H9 (cell line): ENCODE measurements around the gene TMEM125. TPM values are rescaled to one million over a fixed set of nuclear protein-coding genes. Genes with fewer than 3 reads are reported as not detected.

Source experiments
- DNase-seq: peaks from one replicate; pipeline ENCODE4 v3.0.0-alpha.2; 2017
- H2AFZ ChIP-seq: one replicate; pipeline ENCODE4 v1.6.1; 2013; ENCODE audit warnings: mild to moderate bottlenecking, low read length, control low read depth, moderate library complexity
- H2AK5ac ChIP-seq: 2 replicates; pipeline ENCODE4 v1.6.1; 2013; ENCODE audit warnings: low read length, control low read depth, mixed read lengths; ENCODE audit not compliant: insufficient read length
- H2BK120ac ChIP-seq: one replicate; pipeline ENCODE4 v1.6.1; 2013; ENCODE audit warnings: low read depth, mild to moderate bottlenecking, low read length, control low read depth, inconsistent platforms; ENCODE audit not compliant: poor library complexity, severe bottlenecking
- H2BK12ac ChIP-seq: 2 replicates; pipeline ENCODE4 v1.6.1; 2013; ENCODE audit warnings: low read length, control low read depth, mixed read lengths, low read depth; ENCODE audit not compliant: insufficient read length
- H2BK15ac ChIP-seq: 2 replicates; pipeline ENCODE4 v1.6.1; 2013; ENCODE audit warnings: low read depth, low read length, control low read depth
- H2BK20ac ChIP-seq: one replicate; pipeline ENCODE4 v1.6.1; 2013; ENCODE audit warnings: low read depth, mild to moderate bottlenecking, low read length, control low read depth, inconsistent platforms; ENCODE audit not compliant: poor library complexity, severe bottlenecking
- H2BK5ac ChIP-seq: 2 replicates; pipeline ENCODE4 v1.6.1; 2013; ENCODE audit warnings: low read length, control low read depth, mixed read lengths; ENCODE audit not compliant: insufficient read length
- H3K14ac ChIP-seq: 2 replicates; pipeline ENCODE4 v1.6.1; 2013; ENCODE audit warnings: low read length, control low read depth; ENCODE audit not compliant: insufficient read depth
- H3K18ac ChIP-seq: 2 replicates; pipeline ENCODE4 v1.6.1; 2013; ENCODE audit warnings: low read depth, mild to moderate bottlenecking, mixed read lengths, low read length, control low read depth; ENCODE audit not compliant: insufficient read length
- H3K23ac ChIP-seq: 2 replicates; pipeline ENCODE4 v1.6.1; 2013; ENCODE audit warnings: low read length, control low read depth, mixed read lengths, low read depth; ENCODE audit not compliant: insufficient read length
- H3K23me2 ChIP-seq: 2 replicates; pipeline ENCODE4 v1.6.1; 2013; ENCODE audit warnings: low read depth, mild to moderate bottlenecking, mixed read lengths, low read length, control low read depth; ENCODE audit not compliant: insufficient read length, poor library complexity, severe bottlenecking
- H3K27ac ChIP-seq: 2 replicates; pipeline ENCODE4 v1.5.1; 2013; ENCODE audit warnings: low read length, control low read depth, mixed read lengths, low read depth; ENCODE audit not compliant: insufficient read length
- H3K27me3 ChIP-seq: 2 replicates; pipeline ENCODE4 v1.6.1; 2013; ENCODE audit warnings: low read length, control low read depth, inconsistent platforms; ENCODE audit not compliant: insufficient read depth
- H3K4ac ChIP-seq: 2 replicates; pipeline ENCODE4 v1.6.1; 2013; ENCODE audit warnings: low read depth, mild to moderate bottlenecking, control low read depth, inconsistent platforms, low read length, moderate library complexity
- H3K4me1 ChIP-seq: 2 replicates; pipeline ENCODE4 v1.6.1; 2013; ENCODE audit warnings: low read length, control low read depth, inconsistent platforms; ENCODE audit not compliant: insufficient read depth
- H3K4me2 ChIP-seq: 2 replicates; pipeline ENCODE4 v1.6.1; 2013; ENCODE audit warnings: low read length, control low read depth, mixed read lengths; ENCODE audit not compliant: insufficient read length, insufficient read depth
- H3K56ac ChIP-seq: 2 replicates; pipeline ENCODE4 v1.6.1; 2013; ENCODE audit warnings: low read depth, mild to moderate bottlenecking, mixed read lengths, low read length, control low read depth; ENCODE audit not compliant: insufficient read length
- H3K79me1 ChIP-seq: 2 replicates; pipeline ENCODE4 v1.6.1; 2013; ENCODE audit warnings: low read depth, mild to moderate bottlenecking, moderate library complexity, low read length, control low read depth, inconsistent platforms; ENCODE audit not compliant: insufficient read depth, poor library complexity, severe bottlenecking
- H3K79me2 ChIP-seq: 2 replicates; pipeline ENCODE4 v1.6.1; 2013; ENCODE audit warnings: low read length, control low read depth, inconsistent platforms; ENCODE audit not compliant: insufficient read depth
- H3K9ac ChIP-seq: 2 replicates; pipeline ENCODE4 v1.6.1; 2013; ENCODE audit warnings: low read length, control low read depth, mixed read lengths; ENCODE audit not compliant: insufficient read length; ENCODE audit errors: extremely low read depth
- H3K9me3 ChIP-seq: one replicate; pipeline ENCODE4 v1.6.1; 2013; ENCODE audit warnings: low read depth, low read length, inconsistent platforms; ENCODE audit not compliant: control insufficient read depth
- H3T11ph ChIP-seq: one replicate; pipeline ENCODE4 v1.6.1; 2013; ENCODE audit warnings: mild to moderate bottlenecking, low read length, control low read depth, inconsistent platforms
- H4K20me1 ChIP-seq: one replicate; pipeline ENCODE4 v1.6.1; 2013; ENCODE audit not compliant: control insufficient read depth, insufficient read length, insufficient read depth
- H4K5ac ChIP-seq: 2 replicates; pipeline ENCODE4 v1.6.1; 2013; ENCODE audit warnings: low read depth, mild to moderate bottlenecking, mixed read lengths, low read length, control low read depth; ENCODE audit not compliant: insufficient read length
- H4K8ac ChIP-seq: replicated peaks from 2 replicates; pipeline ENCODE4 v1.6.1; 2013; ENCODE audit warnings: low read length, control low read depth, mixed read lengths, low read depth; ENCODE audit not compliant: insufficient read length
- H4K91ac ChIP-seq: 2 replicates; pipeline ENCODE4 v1.6.1; 2013; ENCODE audit warnings: low read depth, mild to moderate bottlenecking, moderate library complexity, mixed read lengths, low read length, control low read depth; ENCODE audit not compliant: insufficient read length
- H3K27ac Mint-ChIP-seq, 3 experiments: 2 replicates in 2 of 3; 3 replicates in 1 of 3; pipeline ENCODE4 v1.8.0; 2020 to 2021; ENCODE audit warnings: mixed read lengths in 3 of 3, mild to moderate bottlenecking in 1 of 3, moderate library complexity in 1 of 3
- H3K27me3 Mint-ChIP-seq: 2 replicates; pipeline ENCODE4 v1.8.0; 2021; ENCODE audit warnings: low read depth, mild to moderate bottlenecking, moderate library complexity, mixed read lengths
- H3K36me3 Mint-ChIP-seq, 3 experiments: 2 replicates in 2 of 3; 3 replicates in 1 of 3; pipeline ENCODE4 v1.8.0; 2020 to 2021; ENCODE audit warnings: low read depth in 3 of 3, mixed read lengths in 3 of 3; ENCODE audit not compliant: insufficient read depth in 1 of 3
- H3K4me1 Mint-ChIP-seq, 2 experiments: 2 replicates each; pipeline ENCODE4 v1.8.0; 2020; ENCODE audit warnings: mixed read lengths in 2 of 2
- H3K4me3 Mint-ChIP-seq, 2 experiments: 2 replicates in 1 of 2; 3 replicates in 1 of 2; pipeline ENCODE4 v1.8.0; 2020 to 2021; ENCODE audit warnings: mild to moderate bottlenecking in 2 of 2, mixed read lengths in 2 of 2, moderate library complexity in 1 of 2
- H3K9me3 Mint-ChIP-seq, 2 experiments: 2 replicates in 1 of 2; 3 replicates in 1 of 2; pipeline ENCODE4 v1.8.0; 2020; ENCODE audit warnings: mild to moderate bottlenecking in 2 of 2, mixed read lengths in 2 of 2, moderate library complexity in 1 of 2
- WGBS: extraction: QIAGEN DNeasy Blood & Tissue Kit; methylation state at CpG from one replicate; pipeline ENCODE4 v1.1.7; 2013; ENCODE audit warnings: missing lambda C conversion rate, low lambda C conversion rate, mixed read lengths; ENCODE audit not compliant: insufficient read length; ENCODE audit errors: extremely low coverage; 5-methylcytosine and 5-hydroxymethylcytosine counted together
- total RNA-seq: library from RNA; stranded (reverse); gene quantifications from 2 replicates; pipeline ENCODE4 v1.2.1, GENCODE V29; 2021
- TF ChIP-seq, protein P1 (sequence below): fragments of 200-600 bp; sonication (generic); conservative IDR thresholded peaks from 3 replicates; pipeline ENCODE4 v1.8.0; 2021; ENCODE audit warnings: antibody characterized with exemption, mild to moderate bottlenecking

TMEM125 gene
- total RNA-seq, 1 experiment from 2014 or later, result 19.6 TPM

DNA sequence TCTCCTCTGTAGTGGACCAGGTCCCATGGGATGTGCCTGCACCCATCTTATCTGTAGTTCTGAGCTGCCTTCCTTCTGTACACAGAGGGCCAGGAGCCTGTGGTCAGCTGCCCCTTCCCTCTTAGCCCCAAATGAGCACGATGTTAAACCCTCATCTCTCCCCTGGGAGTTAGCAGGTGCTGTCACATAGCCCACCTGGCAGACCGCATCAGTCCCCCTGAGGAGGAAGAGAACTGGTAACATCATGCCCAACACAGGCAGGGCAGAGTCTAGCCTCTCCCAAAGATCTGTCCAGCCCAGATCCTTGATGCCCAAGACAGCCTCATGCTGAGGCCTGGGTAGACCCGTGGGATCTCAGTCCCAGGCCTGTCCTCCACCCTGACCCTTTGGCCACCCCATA, 35.7 kb downstream of the TMEM125 start:
- Histone ChIP-seq H2AFZ (no peak overlapping the region), H2BK15ac (no peak overlapping the region), H3K23ac (no peak overlapping the region), H4K8ac (no peak overlapping the region), H3K9me3 (no peaks in the 10 kb centered on the region), H2BK12ac (no peak overlapping the region), H3K27ac (no peak overlapping the region), H3K18ac (no peak overlapping the region), H3T11ph (no peak overlapping the region), H4K20me1 (no peaks in the 10 kb centered on the region), H2BK120ac (no peak overlapping the region), H3K27me3 (no peaks in the 10 kb centered on the region), H3K56ac (no peak overlapping the region), H2AK5ac (no peak overlapping the region), H3K79me2 (no peaks in the 10 kb centered on the region), H3K9ac (no peak overlapping the region), H2BK20ac (no peak overlapping the region), H2BK5ac (no peak overlapping the region), H4K91ac (no peak overlapping the region), H3K4me2 (no peak overlapping the region), H3K4me1 (no peaks in the 10 kb centered on the region), H3K14ac (no peak overlapping the region; the same call in 1 of the 2 replicates), H3K23me2 (no peaks in the 10 kb centered on the region), H3K79me1 (no peaks in the 10 kb centered on the region), H4K5ac (no peak overlapping the region), H3K4ac (no peak overlapping the region)
- no peaks in the 10 kb centered on the region; a peak in 1 of 7 replicates for H3K36me3 Mint-ChIP-seq
- peaks cover 19% of the 10 kb centered on the region for H3K27me3 Mint-ChIP-seq
- H3K4me1 Mint-ChIP-seq, result peaks cover 14 to 21% of the 10 kb centered on the region in 2 experiments; a peak in 3 of 4 replicates
- no peak overlapping the region for H3K4me3 Mint-ChIP-seq
- no peaks in the 10 kb centered on the region for H3K9me3 Mint-ChIP-seq
- TF ChIP-seq, protein P1, sequence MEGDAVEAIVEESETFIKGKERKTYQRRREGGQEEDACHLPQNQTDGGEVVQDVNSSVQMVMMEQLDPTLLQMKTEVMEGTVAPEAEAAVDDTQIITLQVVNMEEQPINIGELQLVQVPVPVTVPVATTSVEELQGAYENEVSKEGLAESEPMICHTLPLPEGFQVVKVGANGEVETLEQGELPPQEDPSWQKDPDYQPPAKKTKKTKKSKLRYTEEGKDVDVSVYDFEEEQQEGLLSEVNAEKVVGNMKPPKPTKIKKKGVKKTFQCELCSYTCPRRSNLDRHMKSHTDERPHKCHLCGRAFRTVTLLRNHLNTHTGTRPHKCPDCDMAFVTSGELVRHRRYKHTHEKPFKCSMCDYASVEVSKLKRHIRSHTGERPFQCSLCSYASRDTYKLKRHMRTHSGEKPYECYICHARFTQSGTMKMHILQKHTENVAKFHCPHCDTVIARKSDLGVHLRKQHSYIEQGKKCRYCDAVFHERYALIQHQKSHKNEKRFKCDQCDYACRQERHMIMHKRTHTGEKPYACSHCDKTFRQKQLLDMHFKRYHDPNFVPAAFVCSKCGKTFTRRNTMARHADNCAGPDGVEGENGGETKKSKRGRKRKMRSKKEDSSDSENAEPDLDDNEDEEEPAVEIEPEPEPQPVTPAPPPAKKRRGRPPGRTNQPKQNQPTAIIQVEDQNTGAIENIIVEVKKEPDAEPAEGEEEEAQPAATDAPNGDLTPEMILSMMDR, result no peak
- H3K27ac Mint-ChIP-seq, result peak overlapping the region in 1 of 3 experiments; percentile 32; a peak in 1 of 7 replicates
- no peak for DNase-seq
- no CpG with 5 or more reads among the region's 3 CpGs for WGBS
